ENCODE data around the gene GNG3. TPM values are rescaled to one million over a fixed set of nuclear protein-coding genes. Genes with fewer than 3 reads are reported as not detected.

The GNG3 gene
- total RNA-seq, 1 donor from 2014 or later: 266 TPM

DNA sequence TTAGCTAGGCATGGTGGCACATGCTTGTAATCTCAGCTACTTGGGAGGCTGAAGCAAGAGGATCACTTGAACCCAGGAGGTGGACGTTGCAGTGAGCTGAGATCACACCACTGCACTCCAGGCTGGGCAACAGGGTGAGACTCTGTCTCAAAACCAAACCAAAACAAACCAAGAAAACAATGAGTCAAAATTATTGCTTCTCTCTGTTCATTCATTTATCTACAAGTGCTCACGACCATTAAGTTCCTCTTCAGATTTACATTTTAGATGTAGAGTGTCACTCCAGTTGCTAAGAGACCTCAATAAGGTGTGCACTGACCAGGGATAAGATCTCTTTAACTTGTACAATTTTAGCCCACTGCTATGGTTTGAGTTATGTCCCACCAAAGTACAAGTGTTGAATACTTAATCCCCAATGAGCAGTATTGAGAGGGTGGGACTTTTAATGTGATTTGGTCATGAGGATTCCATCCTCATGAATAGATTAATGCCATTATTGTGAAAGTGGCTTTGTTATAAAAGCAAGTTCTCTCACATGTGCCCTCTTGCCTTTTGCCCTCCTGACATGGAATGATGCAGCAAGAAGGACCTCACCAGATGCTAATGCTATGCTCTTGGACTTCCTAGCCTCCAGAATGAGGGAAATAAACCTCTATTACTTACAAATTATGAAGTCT, 12.0 kb downstream of the GNG3 start:
- H3K4me1 Mint-ChIP-seq (ENCODE audit: low read depth, unreplicated experiment): peaks cover 10% of the 10 kb centered on the region
- H3K4me3 Mint-ChIP-seq (ENCODE audit: unreplicated experiment): no peak overlapping the region
- H3K9me3 Mint-ChIP-seq (ENCODE audit: unreplicated experiment): peaks cover 2% of the 10 kb centered on the region
- no peak for DNase-seq
- H3K27me3 Mint-ChIP-seq (ENCODE audit: unreplicated experiment): no peaks in the 10 kb centered on the region
- peak overlapping the region; percentile 1 for H3K27ac Mint-ChIP-seq (ENCODE audit: unreplicated experiment)
- TF ChIP-seq, protein P1, sequence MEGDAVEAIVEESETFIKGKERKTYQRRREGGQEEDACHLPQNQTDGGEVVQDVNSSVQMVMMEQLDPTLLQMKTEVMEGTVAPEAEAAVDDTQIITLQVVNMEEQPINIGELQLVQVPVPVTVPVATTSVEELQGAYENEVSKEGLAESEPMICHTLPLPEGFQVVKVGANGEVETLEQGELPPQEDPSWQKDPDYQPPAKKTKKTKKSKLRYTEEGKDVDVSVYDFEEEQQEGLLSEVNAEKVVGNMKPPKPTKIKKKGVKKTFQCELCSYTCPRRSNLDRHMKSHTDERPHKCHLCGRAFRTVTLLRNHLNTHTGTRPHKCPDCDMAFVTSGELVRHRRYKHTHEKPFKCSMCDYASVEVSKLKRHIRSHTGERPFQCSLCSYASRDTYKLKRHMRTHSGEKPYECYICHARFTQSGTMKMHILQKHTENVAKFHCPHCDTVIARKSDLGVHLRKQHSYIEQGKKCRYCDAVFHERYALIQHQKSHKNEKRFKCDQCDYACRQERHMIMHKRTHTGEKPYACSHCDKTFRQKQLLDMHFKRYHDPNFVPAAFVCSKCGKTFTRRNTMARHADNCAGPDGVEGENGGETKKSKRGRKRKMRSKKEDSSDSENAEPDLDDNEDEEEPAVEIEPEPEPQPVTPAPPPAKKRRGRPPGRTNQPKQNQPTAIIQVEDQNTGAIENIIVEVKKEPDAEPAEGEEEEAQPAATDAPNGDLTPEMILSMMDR (IDR thresholded peaks at IDR 0.05; ENCODE audit: partially characterized antibody, unreplicated experiment): no peak
- peaks cover 8% of the 10 kb centered on the region for H3K36me3 Mint-ChIP-seq (ENCODE audit: unreplicated experiment)

GRCh38 chr11:62721994-62722393, 14.5 kb downstream of the GNG3 start:
- H3K4me1 Mint-ChIP-seq (ENCODE audit: low read depth, unreplicated experiment): peaks cover 18% of the 10 kb centered on the region
- H3K36me3 Mint-ChIP-seq (ENCODE audit: unreplicated experiment): peaks cover 8% of the 10 kb centered on the region
- peaks cover 6% of the 10 kb centered on the region for H3K27me3 Mint-ChIP-seq (ENCODE audit: unreplicated experiment)
- H3K9me3 Mint-ChIP-seq (ENCODE audit: unreplicated experiment): peaks cover 7% of the 10 kb centered on the region
- DNase-seq: no peak
- peak overlapping the region; percentile 38 for H3K27ac Mint-ChIP-seq (ENCODE audit: unreplicated experiment)
- H3K4me3 Mint-ChIP-seq (ENCODE audit: unreplicated experiment): peak overlapping the region; percentile 37
- TF ChIP-seq, protein P1 (IDR thresholded peaks at IDR 0.05; ENCODE audit: partially characterized antibody, unreplicated experiment): no peak

- DNase-seq: no peak
- H3K36me3 Mint-ChIP-seq (ENCODE audit: unreplicated experiment): peaks cover 3% of the 10 kb centered on the region
- H3K4me3 Mint-ChIP-seq (ENCODE audit: unreplicated experiment): peak overlapping the region; percentile 95
- peaks cover 19% of the 10 kb centered on the region for H3K4me1 Mint-ChIP-seq (ENCODE audit: low read depth, unreplicated experiment)
- TF ChIP-seq, protein P1 (IDR thresholded peaks at IDR 0.05; ENCODE audit: partially characterized antibody, unreplicated experiment): no peak
- H3K27ac Mint-ChIP-seq (ENCODE audit: unreplicated experiment): no peak overlapping the region
- peaks cover 12% of the 10 kb centered on the region for H3K9me3 Mint-ChIP-seq (ENCODE audit: unreplicated experiment)
- H3K27me3 Mint-ChIP-seq (ENCODE audit: unreplicated experiment): peaks cover 9% of the 10 kb centered on the region
Observed at GRCh38 chr11:62724171-62724570, 16.7 kb downstream of the GNG3 start.

DNA sequence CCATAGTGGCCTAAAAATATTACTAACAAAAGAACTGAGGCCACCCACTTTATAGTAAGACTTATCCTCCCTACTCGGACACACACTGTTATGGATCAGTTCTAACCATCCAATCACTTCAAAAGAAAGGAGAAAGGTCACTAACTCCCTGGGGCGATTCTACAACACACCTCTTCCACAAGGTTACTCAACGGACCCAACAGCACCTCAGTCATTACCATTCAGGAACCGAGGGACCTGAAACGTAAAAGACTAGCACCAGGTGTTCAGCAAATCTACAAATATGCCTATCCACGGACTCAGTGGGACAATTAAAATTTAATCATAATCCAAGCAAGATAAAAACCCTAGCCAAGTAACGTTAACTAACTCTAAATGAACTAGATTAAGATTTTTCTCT, 18.2 kb downstream of the GNG3 start:
- Mint-ChIP-seq H3K4me1 (ENCODE audit: low read depth, unreplicated experiment) (peaks cover 19% of the 10 kb centered on the region), H3K9me3 (ENCODE audit: unreplicated experiment) (peaks cover 13% of the 10 kb centered on the region), H3K36me3 (ENCODE audit: unreplicated experiment) (peaks cover 3% of the 10 kb centered on the region), H3K27ac (ENCODE audit: unreplicated experiment) (peak overlapping the region; percentile 91), H3K4me3 (ENCODE audit: unreplicated experiment) (peak overlapping the region; percentile 95), H3K27me3 (ENCODE audit: unreplicated experiment) (peaks cover 9% of the 10 kb centered on the region)
- TF ChIP-seq, protein P1 (IDR thresholded peaks at IDR 0.05; ENCODE audit: partially characterized antibody, unreplicated experiment): no peak
- no peak for DNase-seq

GRCh38 chr11:62726156-62726914, 18.9 kb downstream of the GNG3 start:
- DNase-seq: peak; percentile 36
- peaks cover 19% of the 10 kb centered on the region for H3K4me1 Mint-ChIP-seq (ENCODE audit: low read depth, unreplicated experiment)
- H3K27me3 Mint-ChIP-seq (ENCODE audit: unreplicated experiment): peaks cover 12% of the 10 kb centered on the region
- no peaks in the 10 kb centered on the region for H3K36me3 Mint-ChIP-seq (ENCODE audit: unreplicated experiment)
- peak overlapping the region; percentile 91 for H3K27ac Mint-ChIP-seq (ENCODE audit: unreplicated experiment)
- H3K4me3 Mint-ChIP-seq (ENCODE audit: unreplicated experiment): peak overlapping the region; percentile 95
- TF ChIP-seq, protein P1 (IDR thresholded peaks at IDR 0.05; ENCODE audit: partially characterized antibody, unreplicated experiment): no peak
- peaks cover 13% of the 10 kb centered on the region for H3K9me3 Mint-ChIP-seq (ENCODE audit: unreplicated experiment)

Data from glutamatergic neuron (in vitro differentiated cells).